GM19452 (cell line): Measurements from ENCODE around the gene RHEBL1.

Experiments
- ATAC-seq: cut with Tn5 transposase; IDR thresholded peaks from one replicate; pipeline ENCODE4 v1.9.1; 2021; ENCODE audit not compliant: unreplicated experiment

Gene RHEBL1

DNA sequence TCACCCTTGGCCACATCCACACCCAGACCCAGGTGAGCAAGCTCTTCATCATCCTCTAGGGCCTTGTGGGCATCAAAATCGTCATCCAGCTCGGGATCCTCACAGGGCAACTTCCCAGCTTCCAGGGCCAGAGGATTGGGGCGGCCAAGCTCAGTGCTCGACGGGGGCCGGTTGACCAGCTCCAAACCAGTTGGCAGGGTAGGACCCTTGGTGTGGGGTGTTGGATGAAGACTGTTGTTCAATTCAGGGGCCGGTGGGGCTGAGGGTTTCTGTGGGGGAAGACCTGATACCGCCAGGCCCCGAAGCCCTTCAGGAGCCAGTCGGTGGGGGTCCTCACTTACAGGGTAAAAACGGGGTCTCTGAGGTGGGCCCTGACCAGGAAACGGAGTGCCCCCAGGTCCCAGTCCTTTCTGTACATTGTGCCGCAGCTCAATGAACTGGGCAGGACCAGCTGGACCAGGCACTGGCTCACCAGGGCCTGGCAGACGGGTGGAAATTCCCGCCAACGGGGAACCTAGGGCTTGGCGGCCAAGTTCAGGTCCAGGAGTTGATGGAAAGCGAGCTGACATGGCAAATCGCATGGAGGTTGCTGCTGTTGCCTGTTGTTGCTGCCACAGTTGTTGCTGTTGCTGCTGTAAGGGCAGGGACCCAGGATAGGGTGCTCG is 31.4 kb downstream of the RHEBL1 start:
- ATAC-seq = no peak

- ATAC-seq = no peak
Measured at GRCh38 chr12:49037947-49038237, 31.9 kb downstream of the RHEBL1 start.

GRCh38 chr12:49037111-49037946 is 32.5 kb downstream of the RHEBL1 start:
- no peak for ATAC-seq

DNA sequence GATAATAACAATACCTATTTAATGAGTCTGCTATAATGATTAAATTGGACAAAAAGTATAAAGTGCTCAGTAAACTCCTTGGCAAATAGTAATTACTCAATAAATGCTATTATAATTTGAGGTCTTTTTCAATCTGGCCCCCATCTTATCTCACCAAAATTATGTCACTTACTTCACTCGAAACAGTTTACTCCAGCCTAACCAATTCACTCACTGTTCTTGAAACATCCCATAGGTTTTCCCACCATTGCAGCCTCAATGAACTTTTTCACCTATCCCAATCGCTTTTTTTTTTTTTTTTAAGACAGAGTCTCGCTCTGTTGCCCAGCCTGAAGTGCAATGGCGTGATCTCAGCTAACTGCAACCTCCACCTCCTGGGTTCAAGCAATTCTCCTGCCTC is 33.8 kb downstream of the RHEBL1 start:
- no peak for ATAC-seq

DNA sequence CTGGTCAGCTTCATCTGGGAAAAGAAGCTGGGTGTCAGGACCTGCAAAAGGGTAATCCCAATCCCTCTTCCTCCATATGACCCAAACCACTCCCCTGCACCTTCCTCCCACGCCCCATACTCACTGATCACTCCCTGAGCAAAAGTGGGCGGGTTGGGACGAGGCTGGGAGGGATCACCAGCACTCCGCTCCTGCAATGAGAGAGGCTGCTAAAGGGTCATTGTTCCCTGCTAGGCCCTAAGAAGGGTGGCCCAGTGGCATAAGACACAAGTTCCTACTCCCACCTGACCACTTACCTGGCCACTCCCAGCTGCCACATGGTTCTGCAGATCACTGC is 35.5 kb downstream of the RHEBL1 start:
- ATAC-seq = no peak

DNA sequence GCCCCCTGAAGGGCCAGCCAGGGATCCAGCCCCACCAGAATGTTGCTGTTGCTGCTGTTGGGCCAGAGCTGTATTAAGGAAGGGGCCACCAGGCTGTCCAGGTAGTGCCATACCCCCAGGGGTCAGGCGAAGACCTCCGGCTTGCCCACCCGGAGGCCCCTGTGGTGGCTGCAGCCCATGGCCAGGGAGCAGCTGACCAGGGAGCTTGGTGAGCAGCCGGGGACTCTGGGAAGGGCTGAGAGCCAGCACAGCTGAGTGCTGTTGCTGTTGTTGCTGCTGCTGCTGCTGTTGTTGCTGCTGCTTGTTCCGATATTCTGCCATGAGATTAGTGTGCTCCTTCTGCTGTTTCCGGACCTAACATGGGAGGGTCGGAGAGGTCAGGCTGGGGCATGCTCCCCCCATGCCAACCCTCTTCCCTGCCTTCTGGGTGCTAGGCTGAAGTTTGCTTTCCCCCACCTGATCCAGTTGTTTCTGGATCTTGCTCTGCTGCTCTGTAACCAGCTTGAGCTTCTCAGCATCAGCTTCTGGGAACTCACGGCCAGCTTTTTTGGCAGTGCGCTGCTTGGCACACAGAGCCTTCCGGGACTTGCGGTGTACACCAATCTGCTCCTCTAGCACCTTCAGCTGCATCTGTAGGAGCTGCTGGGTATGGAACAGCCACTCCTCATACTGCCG is 36.0 kb downstream of the RHEBL1 start:
- no peak for ATAC-seq

DNA sequence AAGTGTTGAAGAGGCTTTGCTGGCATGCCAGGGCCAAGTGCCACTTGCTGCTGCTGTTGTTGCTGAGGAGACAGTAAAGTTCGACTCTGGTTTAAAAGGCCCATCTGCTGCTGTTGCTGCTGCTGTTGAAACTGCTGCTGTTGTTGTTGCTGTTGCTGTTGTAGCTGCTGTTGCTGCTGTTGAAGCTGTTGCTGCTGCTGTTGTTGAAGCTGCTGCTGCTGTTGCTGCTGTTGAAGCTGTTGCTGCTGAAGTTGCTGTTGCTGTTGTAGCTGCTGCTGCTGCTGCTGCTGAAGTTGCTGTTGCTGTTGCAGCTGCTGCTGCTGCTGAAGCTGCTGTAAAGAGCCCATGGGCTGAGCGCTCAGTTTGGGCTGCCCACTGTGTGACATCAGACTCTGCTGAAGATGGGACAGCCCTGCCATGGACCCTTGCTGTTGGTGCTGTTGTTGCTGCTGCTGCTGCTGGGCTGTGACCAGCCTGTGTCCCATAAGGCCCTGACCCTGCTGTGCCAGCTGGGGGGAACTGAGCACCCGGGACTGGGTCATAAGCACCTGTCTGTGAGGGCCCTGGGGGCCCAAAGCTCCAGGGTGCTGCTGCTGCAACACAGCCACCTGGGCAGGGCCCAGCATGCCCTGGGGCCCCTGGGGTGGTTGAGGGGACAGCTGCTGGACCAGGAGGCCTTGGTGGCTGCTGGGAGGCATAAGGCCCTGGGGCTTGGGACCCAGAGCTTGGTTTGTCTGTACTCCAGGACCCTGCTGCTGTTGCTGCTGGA is 36.9 kb downstream of the RHEBL1 start:
- ATAC-seq = no peak

- no peak for ATAC-seq
Measured at GRCh38 chr12:49032276-49032675, 37.5 kb downstream of the RHEBL1 start.

DNA sequence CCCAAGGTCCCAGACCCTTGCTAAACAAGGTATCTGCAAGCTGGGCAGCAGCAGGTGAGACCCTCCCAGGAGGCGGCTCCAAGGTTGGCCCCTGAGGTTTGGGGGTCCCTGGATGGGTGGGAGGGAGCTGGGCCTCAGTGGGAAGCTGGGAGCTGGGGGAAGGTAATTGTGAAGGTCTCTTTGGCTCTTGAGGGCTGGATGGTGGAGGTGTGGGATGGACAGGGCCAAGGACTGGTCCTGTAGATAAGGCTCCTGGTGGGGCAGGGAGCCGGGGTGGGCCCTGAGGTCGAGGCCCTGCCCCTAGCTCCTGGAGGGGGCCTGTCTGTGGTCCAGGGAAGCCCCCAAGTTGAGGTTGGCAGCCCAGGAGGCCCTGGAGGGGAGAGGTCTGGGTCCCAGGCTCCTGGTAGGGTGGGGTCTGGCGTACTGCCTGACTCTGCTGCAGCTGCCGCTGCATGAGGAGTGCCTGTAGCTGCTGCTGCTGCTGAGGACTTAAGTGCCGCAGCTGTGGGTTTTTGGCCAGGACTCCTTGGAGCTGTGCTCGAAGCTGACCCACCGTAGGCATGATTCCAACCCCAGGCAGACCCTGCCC is 38.1 kb downstream of the RHEBL1 start:
- ATAC-seq = no peak

DNA sequence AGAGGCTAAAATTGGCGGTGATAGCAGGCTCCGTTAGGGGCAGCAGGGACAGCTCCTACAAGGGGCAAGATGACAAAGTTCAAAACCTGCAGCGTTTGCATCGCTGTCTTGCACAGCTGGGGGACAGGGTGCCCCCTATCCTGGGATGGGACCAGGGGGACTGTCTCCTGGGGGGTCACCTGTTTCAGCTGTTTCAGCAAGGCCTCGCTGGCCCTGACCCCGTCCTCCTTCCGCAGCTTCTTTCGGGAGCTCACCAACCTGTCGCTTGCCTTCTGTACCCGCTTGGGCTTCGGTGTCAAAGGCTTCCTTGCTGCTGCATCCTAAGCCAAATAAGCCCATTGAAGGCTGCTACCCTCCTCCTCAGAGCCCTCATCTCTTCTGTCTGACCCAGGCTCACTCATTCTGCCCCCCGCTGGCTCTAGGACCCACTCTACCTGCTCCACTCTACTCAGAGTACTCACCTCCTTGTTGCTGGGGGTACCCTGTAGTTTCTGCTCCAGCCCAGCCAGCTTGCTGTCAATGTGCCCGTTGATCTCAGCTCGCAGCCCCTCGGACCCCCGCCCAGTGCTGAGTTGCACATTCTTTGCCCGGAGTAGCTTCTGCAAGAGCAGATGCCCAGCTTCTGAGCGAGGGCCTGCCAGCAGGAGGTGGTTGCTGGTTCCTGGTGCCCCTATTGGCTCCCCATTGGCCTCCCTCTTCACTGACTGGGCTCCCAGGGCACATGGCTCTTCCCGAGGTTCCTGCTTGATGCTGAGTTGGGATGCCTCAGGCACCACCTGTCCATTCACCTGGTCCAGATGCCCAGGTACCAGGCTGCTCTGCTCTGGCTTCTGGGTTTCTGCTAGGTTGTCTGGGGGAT is 38.8 kb downstream of the RHEBL1 start:
- ATAC-seq = no peak

GRCh38 chr12:49030119-49030518 is 39.7 kb downstream of the RHEBL1 start:
- no peak for ATAC-seq

DNA sequence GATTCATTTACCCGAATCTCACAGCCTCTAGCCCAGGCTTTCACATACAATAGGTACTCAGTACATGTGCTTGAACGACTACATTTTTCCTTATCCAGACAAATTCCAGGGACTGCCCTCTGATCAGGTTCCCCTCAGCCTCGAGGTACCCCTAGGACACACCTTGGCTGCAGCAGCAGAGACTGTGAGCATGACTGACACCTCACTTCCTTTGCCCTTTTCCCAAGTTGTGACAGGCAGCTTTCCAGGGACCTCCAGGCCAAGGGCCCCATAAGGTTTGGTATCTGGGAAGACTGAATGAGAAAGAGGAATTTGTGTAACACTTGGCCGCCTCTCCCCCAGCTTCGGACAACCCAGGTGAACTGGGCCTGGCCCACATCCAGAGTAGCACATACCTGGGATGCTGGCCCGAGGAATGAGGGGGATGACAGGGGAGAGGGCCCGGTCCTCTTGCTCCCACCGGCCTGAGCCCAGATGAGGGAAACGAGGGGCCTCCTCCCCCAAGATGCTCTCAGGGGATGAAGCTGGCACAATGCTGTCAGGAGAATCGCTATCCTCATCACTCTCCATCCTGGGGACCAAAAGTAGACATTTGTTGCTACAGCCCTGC is 41.0 kb downstream of the RHEBL1 start:
- no peak for ATAC-seq

- ATAC-seq = no peak
Measured at GRCh38 chr12:49027846-49028555, 41.8 kb downstream of the RHEBL1 start.

DNA sequence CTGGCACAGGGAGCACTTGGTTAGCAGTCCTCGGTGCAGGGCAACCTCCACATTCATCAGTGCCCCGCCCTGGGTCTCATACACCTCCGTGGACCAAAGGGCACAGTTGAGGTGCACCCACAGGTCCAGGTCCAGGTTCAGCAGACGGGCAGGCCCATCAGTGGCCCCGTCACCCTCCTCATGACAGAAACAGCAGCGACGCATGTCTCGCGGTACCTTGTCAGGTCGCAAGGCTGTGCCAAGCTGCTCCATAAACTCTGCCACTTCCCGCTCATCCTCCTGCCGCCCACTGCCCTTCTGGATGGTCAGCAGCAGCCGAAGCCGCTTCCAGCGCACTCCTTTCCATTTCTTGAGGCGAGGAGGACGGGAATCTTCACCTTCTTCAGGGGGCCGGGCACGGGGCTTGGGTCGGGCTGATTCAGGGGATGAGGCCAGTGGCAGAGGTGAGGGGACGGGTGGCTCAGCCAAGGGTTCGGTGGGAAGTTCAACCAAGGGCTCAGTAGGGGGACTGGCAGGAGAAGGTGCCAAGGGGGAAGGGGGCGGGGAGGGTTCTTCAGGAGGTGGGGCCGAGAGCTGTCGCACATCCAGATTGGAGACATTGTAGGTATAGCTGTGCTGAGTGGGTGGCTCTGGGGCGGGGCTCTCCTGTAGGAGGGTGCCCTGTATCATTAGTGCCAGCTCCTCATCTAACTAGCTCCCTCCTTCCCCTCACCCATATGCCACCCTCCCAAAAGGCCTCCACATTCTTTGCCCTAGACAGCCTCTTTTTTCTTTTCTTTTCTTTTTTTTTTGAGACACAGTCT is 42.9 kb downstream of the RHEBL1 start:
- no peak for ATAC-seq

- no peak for ATAC-seq
Measured at GRCh38 chr12:49026101-49026500, 43.7 kb downstream of the RHEBL1 start.

- no peak for ATAC-seq
Measured at GRCh38 chr12:49025463-49025862, 44.3 kb downstream of the RHEBL1 start.

DNA sequence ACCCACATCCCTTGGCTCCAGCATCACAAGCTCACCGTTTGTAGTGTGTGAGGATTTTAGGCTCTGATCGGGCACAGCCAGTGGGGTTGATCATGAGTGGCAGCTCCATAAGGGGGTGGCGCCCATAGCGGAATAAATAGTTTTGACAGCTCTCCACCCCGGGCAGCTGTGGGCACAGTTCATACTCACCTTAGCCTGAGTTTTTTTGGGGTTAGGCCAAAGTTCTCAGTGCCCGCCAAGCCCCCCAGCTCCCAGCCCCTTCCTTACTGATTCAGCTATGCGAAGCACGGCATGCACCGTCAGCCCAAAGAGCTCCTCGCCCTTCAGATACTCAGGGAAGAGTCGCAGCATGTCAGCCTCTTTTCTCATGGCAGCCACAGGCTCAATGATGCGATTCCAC is 45.2 kb downstream of the RHEBL1 start:
- no peak for ATAC-seq

GRCh38 chr12:49023812-49024211 is 46.0 kb downstream of the RHEBL1 start:
- no peak for ATAC-seq
